HepG2 (cell line): Measurements from ENCODE around the gene MOV10L1. TPM values are rescaled to one million over a fixed set of nuclear protein-coding genes. Genes with fewer than 3 reads are reported as not detected.

Source experiments
- ATAC-seq: fragments of 200-7000 bp; cut with Tn5 transposase; 3 replicates; pipeline ENCODE4 v1.9.1; 2020; ENCODE audit warnings: mild to moderate bottlenecking, moderate library complexity
- BruUV-seq: library from RNA; stranded (reverse); fragments of 400-500 nt; replicated peaks from 2 replicates; lab custom pipeline; 2021; lab: Mats Ljungman, UMichigan
- CTCF ChIA-PET: fragments of 300-600 bp; formaldehyde crosslinking; extraction: SDS; loops from one replicate; lab custom pipeline; 2021; ENCODE audit warnings: low total read pairs, inconsistent platforms, low intra/inter-chr PET ratio; lab: Yijun Ruan, JAX
- POLR2A ChIA-PET: fragments of 350-600 bp; sonication (Branson Sonifier 250); formaldehyde crosslinking; loops from one replicate; lab custom pipeline; 2020; ENCODE audit warnings: antibody characterized with exemption, inconsistent platforms; lab: Yijun Ruan, JAX
- DNase-seq: peaks from one replicate; pipeline ENCODE4 v3.0.0-alpha.2; 2015; ENCODE audit warnings: low spot score
- FAIRE-seq: peaks from 3 replicates; lab custom pipeline; 2011; peaks lifted over from hg19 to GRCh38; lab: Jason Lieb, UNC
- H2AFZ ChIP-seq: one replicate; pipeline ENCODE4 v1.6.1; 2011; ENCODE audit warnings: low read length, inconsistent platforms
- H3K27ac ChIP-seq: fragments of 300-600 bp; 3 replicates; pipeline ENCODE4 v1.8.0; 2011; ENCODE audit warnings: mixed run types, mild to moderate bottlenecking, mixed read lengths, low read length, inconsistent platforms; ENCODE audit not compliant: insufficient read depth; ENCODE audit errors: extremely low read length
- H3K27me3 ChIP-seq, 2 experiments: fragments of 200-600 bp in 1 of 2; 2 replicates in 1 of 2; 3 replicates in 1 of 2; pipeline versions ENCODE4 v1.6.0 to v1.8.0; 2011; ENCODE audit warnings: low read length in 2 of 2, mild to moderate bottlenecking in 2 of 2, moderate library complexity in 2 of 2, inconsistent platforms in 1 of 2; ENCODE audit not compliant: insufficient read depth in 2 of 2, control insufficient read depth in 1 of 2
- H3K36me3 ChIP-seq, 2 experiments: fragments of 200-600 bp in 1 of 2; replicated peaks in 1 of 2; 2 replicates in 1 of 2; 3 replicates in 1 of 2; pipeline versions ENCODE4 v1.5.1 to v1.8.0; 2011; ENCODE audit warnings: low read length in 2 of 2, inconsistent platforms in 1 of 2; ENCODE audit not compliant: insufficient read depth in 2 of 2, control insufficient read depth in 1 of 2
- H3K4me1 ChIP-seq: 2 replicates; pipeline ENCODE4 v1.5.1; 2012; ENCODE audit warnings: low read length, inconsistent platforms; ENCODE audit not compliant: insufficient read depth
- H3K4me2 ChIP-seq: 2 replicates; pipeline ENCODE4 v1.6.0; 2011; ENCODE audit warnings: low read depth, low read length, inconsistent platforms
- H3K4me3 ChIP-seq, 3 experiments: fragments of 200-600 bp in 1 of 3; sonication (generic), shearing (Covaris generic) in 1 of 3; replicated peaks in 1 of 3; 2 replicates each; pipeline ENCODE4 v1.5.1; 2011 to 2016; ENCODE audit warnings: low read length in 3 of 3, inconsistent platforms in 2 of 3, low read depth in 2 of 3, mild to moderate bottlenecking in 2 of 3, control low read depth in 1 of 3, mixed read lengths in 1 of 3; ENCODE audit not compliant: insufficient read depth in 1 of 3
- H3K79me2 ChIP-seq: one replicate; pipeline ENCODE4 v1.6.1; 2011; ENCODE audit warnings: low read length, inconsistent platforms; ENCODE audit not compliant: insufficient read depth
- H3K9ac ChIP-seq: 2 replicates; pipeline ENCODE4 v1.6.0; 2011; ENCODE audit warnings: mild to moderate bottlenecking, low read depth, low read length, inconsistent platforms; ENCODE audit not compliant: insufficient read depth
- H3K9me3 ChIP-seq: 2 replicates; pipeline ENCODE4 v1.5.1; 2012; ENCODE audit warnings: mild to moderate bottlenecking, low read length
- H4K20me1 ChIP-seq: 2 replicates; pipeline ENCODE4 v1.6.0; 2011; ENCODE audit warnings: inconsistent platforms, mild to moderate bottlenecking, low read length, moderate library complexity; ENCODE audit not compliant: insufficient read depth
- DMAP1 ChIP-seq: IDR thresholded peaks from 2 replicates; pipeline ENCODE4 v1.6.1; 2016
- MED1 ChIP-seq: sonication (generic); formaldehyde crosslinking; IDR thresholded peaks from 2 replicates; pipeline ENCODE4 v1.4.0; 2020; ENCODE audit warnings: missing genetic modification reagents
- NR2F1 ChIP-seq, 2 experiments: fragments of 450-650 bp in 1 of 2; formaldehyde crosslinking in 1 of 2; IDR thresholded peaks; 2 replicates each; pipeline versions ENCODE4 v1.5.0 to v1.6.1; 2016 to 2020; ENCODE audit warnings: mild to moderate bottlenecking in 1 of 2, missing compliant biosample characterization in 1 of 2, missing genetic modification reagents in 1 of 2, moderate library complexity in 1 of 2
- RFX5 ChIP-seq: IDR thresholded peaks from 2 replicates; pipeline ENCODE4 v1.6.1; 2011; ENCODE audit warnings: low read depth, low read length, improper control_type of control experiment
- SOX13 ChIP-seq, 3 experiments: fragments of 450-650 bp in 1 of 3; sonication (generic) in 1 of 3; formaldehyde crosslinking in 1 of 3; IDR thresholded peaks in 2 of 3; conservative IDR thresholded peaks in 1 of 3; 2 replicates each; pipeline versions ENCODE4 v1.5.0 to v1.6.1; 2016 to 2020; ENCODE audit warnings: antibody characterized with exemption in 1 of 3, mild to moderate bottlenecking in 1 of 3, missing compliant biosample characterization in 1 of 3, missing genetic modification reagents in 1 of 3, moderate library complexity in 1 of 3
- ZBTB37 ChIP-seq: sonication (generic); formaldehyde crosslinking; IDR thresholded peaks from 2 replicates; pipeline ENCODE4 v1.4.0; 2020; ENCODE audit warnings: mild to moderate bottlenecking, missing genetic modification reagents
- ZNF407 ChIP-seq: sonication (generic); formaldehyde crosslinking; IDR thresholded peaks from one replicate; pipeline ENCODE4 v1.5.1; 2020; ENCODE audit warnings: mild to moderate bottlenecking, missing genetic modification reagents; ENCODE audit errors: not compliant biosample characterization
- ZSCAN31 ChIP-seq: sonication (generic); formaldehyde crosslinking; IDR thresholded peaks from 2 replicates; pipeline ENCODE4 v1.5.0; 2020; ENCODE audit warnings: low read depth, mild to moderate bottlenecking, missing genetic modification reagents
- whole genome bisulfite sequencing: methylation state at CpG from one replicate; pipeline ENCODE4 v1.1.6; 2017; ENCODE audit warnings: low lambda C conversion rate; 5-methylcytosine and 5-hydroxymethylcytosine counted together
- in situ Hi-C: cut with HindIII; loops from 2 replicates; pipeline ENCODE4 v1.10.0; 2017; ENCODE audit warnings: low pct_unique_long_range_greater_than_20kb; ENCODE audit not compliant: extremely low pct_ligation_motif_present
- intact Hi-C: fragments of 100-400 bp; cut with micrococcal nuclease; formaldehyde crosslinking; loops from one replicate; pipeline ENCODE4 v1.10.0; 2022; ENCODE audit not compliant: unreplicated experiment
- polyA plus RNA-seq, 8 experiments: library from polyadenylated mRNA; depleted of rRNA in 3 of 8; stranded (reverse) in 7 of 8; unstranded in 1 of 8; fragments of >200 nt; fragmentation: Illumina TruSeq in 4 of 8; extraction: Trizol in 4 of 8; gene quantifications; 2 replicates each; pipeline versions ENCODE4 v1.2.1 to v1.2.3, GENCODE V29; 2011 to 2016; ENCODE audit warnings: low read depth in 4 of 8, missing spikeins in 1 of 8, mixed read lengths in 1 of 8; ENCODE audit not compliant: insufficient read depth in 1 of 8
- total RNA-seq, 5 experiments: library from RNA; depleted of rRNA; stranded (reverse); fragments of >200 nt; fragmentation: Illumina TruSeq; extraction: Trizol; gene quantifications; 2 replicates each; pipeline ENCODE4 v1.2.3, GENCODE V29; 2016; ENCODE audit warnings: low read depth in 1 of 5

Gene MOV10L1
- total and polyA plus RNA-seq, 2 of the 13 experiments (the other 11 are each of a cell fraction or from before 2014, with no cell fraction given), result 0.11 to 0.12 TPM

GRCh38 chr22:50123119-50123518, 33.3 kb downstream of the MOV10L1 start:
- Histone ChIP-seq H3K36me3 (no peaks in the 10 kb centered on the region), H3K27me3 (peaks cover 5 to 57% of the 10 kb centered on the region in 2 experiments; a peak in 4 of 5 replicates), H2AFZ (no peak overlapping the region), H4K20me1 (no peaks in the 10 kb centered on the region), H3K4me2 (no peak overlapping the region), H3K79me2 (no peaks in the 10 kb centered on the region), H3K27ac (no peak overlapping the region), H3K9me3 (no peaks in the 10 kb centered on the region), H3K9ac (no peak overlapping the region), H3K4me3 (no peak overlapping the region), H3K4me1 (peaks cover 22% of the 10 kb centered on the region)
- WGBS, result 69% methylated on average over 4 of the region's 4 CpGs
- DNase-seq (no peak), FAIRE-seq (no peak), ATAC-seq (no peak)
- in situ Hi-C loops (no loop called here), intact Hi-C loops (no loop called here)
- BruUV-seq, result no TSS peak
- CTCF ChIA-PET, result no interaction called here
- POLR2A ChIA-PET, result no interaction called here
- TF ChIP-seq SOX13 (IDR thresholded peaks at IDR 0.05) (no peak), SOX13 (CRISPR knock-in tag; conservative IDR thresholded peaks at IDR 0.05 in 1 of 2, IDR thresholded peaks at IDR 0.05 in 1 of 2) (no peak), ZSCAN31 (CRISPR knock-in tag) (no peak), ZBTB37 (CRISPR knock-in tag) (no peak)

GRCh38 chr22:50125029-50125428, 35.2 kb downstream of the MOV10L1 start:
- in situ Hi-C loops (no loop called here), intact Hi-C loops (no loop called here)
- Histone ChIP-seq H4K20me1 (no peaks in the 10 kb centered on the region), H3K4me1 (peaks cover 6% of the 10 kb centered on the region), H3K9ac (no peak overlapping the region), H3K27ac (no peak overlapping the region), H3K9me3 (no peaks in the 10 kb centered on the region), H2AFZ (no peak overlapping the region), H3K79me2 (no peaks in the 10 kb centered on the region), H3K4me3 (no peak overlapping the region), H3K27me3 (peaks cover 0 to 43% of the 10 kb centered on the region in 2 experiments; a peak in 3 of 5 replicates), H3K36me3 (no peaks in the 10 kb centered on the region), H3K4me2 (no peak overlapping the region)
- FAIRE-seq (no peak), DNase-seq (no peak), ATAC-seq (no peak)
- WGBS, result 42% methylated on average over 7 of the region's 9 CpGs
- CTCF ChIA-PET, result no interaction called here
- BruUV-seq, result no TSS peak
- POLR2A ChIA-PET, result no interaction called here
- TF ChIP-seq MED1 (CRISPR knock-in tag), result no peak
- TF ChIP-seq DMAP1 (CRISPR knock-in tag), result no peak
- TF ChIP-seq ZNF407 (CRISPR knock-in tag), result no peak
- TF ChIP-seq NR2F1 (CRISPR knock-in tag; IDR thresholded peaks at IDR 0.05), result no peak
- no peak for TF ChIP-seq RFX5
